Activated CD8-positive, alpha-beta memory T cell treated with anti-CD3 and anti-CD28 coated beads, Interleukin-2, amount 50 U/mL, for 4 hours (primary cell): ENCODE data around the gene GLG1.
"Not testable (repeated sequence)": the region's sequence is repeated elsewhere in the genome, so short reads cannot be mapped to it uniquely, and the experiment has no call there.

Experiments
- DNase-seq: peaks from one replicate; pipeline ENCODE4 v3.0.0-alpha.2; 2020

Gene GLG1

DNA sequence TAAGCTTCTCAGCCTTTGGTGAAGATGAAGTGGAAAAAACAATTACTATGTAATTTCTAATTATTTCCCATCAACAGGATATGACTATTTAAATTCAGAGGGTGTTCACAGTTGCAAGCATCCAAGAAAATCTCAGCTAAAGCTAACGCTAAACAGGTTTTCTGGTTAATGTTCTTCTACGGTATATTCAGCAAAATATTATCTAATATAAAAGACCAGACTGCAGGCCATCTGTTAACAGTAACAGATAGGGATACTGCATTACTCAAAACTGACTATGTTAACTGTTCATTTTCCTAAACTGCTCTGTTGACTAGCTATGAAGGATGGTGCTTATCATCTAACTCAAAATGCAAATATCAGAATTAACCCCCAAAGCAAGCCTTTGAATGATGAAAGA, 32.8 kb downstream of the GLG1 start:
- DNase-seq: no peak

DNA sequence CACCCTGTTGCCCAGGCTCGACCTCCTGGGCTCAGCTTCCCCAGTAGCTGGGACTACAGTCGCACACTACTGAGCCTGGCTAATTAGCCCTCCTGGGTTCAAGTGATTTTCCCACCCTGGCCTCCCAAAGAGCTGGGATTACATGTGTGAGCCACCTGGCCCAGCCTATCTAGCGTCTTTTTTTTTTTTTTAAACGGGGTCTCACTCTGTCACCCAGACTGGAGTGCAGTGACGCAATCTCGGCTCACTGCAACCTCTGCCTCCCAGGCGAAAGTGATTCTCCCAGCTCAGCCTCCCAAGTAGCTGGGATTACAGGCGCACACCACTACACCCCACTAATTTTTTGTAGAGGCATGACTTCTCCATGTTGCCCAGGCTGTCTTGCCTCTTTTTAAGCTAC, 33.3 kb downstream of the GLG1 start:
- no peak for DNase-seq

- no peak for DNase-seq
Observed at GRCh38 chr16:74570412-74571301, 36.3 kb downstream of the GLG1 start.

GRCh38 chr16:74568961-74569631, 37.8 kb downstream of the GLG1 start:
- DNase-seq: no peak

GRCh38 chr16:74567901-74568300, 39.0 kb downstream of the GLG1 start:
- no peak for DNase-seq

DNA sequence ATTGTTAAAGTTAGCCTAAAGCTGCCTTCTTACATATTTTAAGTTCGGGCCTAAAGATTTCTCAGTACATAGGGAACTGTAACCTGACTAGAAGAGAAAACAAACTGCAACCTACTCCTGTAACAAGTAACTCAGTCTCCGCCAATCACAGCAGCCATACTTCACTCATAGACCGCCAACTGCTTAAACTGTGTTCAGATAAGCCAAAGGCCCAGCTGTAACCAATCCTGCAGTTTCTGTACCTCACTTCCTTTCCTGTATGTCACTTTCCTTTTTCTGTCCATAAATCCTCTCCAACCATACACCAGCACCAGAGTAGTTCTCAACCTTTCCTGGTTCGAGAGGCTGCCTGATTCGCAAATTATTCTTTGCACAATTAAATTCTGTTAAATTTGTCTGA, 41.5 kb downstream of the GLG1 start:
- no peak for DNase-seq

DNA sequence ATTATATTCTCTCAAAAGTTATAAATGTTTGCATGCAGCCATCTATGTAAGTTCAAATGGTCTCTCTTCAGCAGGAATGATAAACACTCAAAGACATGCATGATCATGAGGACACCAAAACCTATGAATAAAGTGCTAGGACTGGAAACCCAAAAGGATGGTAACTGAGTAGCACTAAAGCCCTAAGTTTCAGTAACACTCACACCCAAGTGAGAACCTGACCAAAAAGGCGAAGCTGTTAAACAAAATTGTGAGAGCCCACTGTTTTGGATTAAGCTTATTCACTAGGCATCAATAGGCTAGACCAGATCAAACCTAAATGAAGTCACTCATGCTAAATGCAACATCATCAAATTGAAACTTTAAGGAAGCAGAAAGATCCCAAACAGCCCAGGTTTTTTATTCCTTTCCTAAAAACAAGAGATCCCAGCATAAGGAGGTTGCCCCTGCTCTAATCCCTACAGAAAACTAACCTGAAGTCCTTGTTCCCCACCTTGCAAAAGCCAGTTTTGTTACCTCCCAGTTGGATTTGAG, 42.4 kb downstream of the GLG1 start:
- DNase-seq: no peak

DNA sequence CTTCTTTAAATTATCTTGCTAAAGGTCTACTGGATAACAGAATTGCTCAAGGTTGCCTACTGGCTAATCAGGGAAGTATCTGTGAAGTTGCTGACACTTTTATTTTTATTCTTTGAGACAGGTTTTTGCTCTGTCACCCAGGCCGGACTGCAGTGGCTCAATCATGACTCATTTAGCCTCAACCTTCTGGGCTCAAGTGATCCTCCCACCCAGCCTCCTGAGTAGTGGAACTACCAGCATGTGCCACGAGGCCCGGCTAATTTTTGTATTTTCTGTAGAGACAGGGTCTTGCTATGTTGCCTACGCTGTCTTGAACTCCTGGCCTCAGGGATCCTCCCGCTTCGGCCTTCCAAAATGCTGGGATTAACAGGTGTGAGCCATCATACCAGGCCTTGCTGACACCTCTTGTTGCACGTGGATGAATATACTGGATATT, 43.1 kb downstream of the GLG1 start:
- peak; percentile 30 for DNase-seq

GRCh38 chr16:74562117-74562516, 44.8 kb downstream of the GLG1 start:
- no peak for DNase-seq

DNA sequence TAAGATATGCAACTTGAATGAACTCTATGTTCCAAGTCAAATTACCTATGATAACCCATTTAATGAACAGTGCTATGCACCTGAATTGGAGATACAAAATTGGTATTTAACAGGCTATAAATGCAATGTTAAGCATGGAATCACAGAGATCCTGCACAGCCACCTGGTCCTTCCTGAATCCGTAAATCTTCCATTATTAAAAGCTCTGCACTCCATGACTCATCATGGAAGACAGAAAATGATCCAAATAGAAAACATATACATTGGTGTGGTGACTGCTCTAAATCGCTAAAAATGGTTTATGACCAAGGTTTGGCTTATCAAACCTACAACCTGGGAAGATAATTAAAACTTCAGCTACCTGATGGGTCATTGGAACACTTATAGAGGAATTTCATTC, 45.3 kb downstream of the GLG1 start:
- no peak for DNase-seq

GRCh38 chr16:74560912-74561311, 46.0 kb downstream of the GLG1 start:
- no peak for DNase-seq

GRCh38 chr16:74558873-74559272, 48.0 kb downstream of the GLG1 start:
- DNase-seq: no peak

GRCh38 chr16:74557275-74557674, 49.6 kb downstream of the GLG1 start:
- no peak for DNase-seq

DNA sequence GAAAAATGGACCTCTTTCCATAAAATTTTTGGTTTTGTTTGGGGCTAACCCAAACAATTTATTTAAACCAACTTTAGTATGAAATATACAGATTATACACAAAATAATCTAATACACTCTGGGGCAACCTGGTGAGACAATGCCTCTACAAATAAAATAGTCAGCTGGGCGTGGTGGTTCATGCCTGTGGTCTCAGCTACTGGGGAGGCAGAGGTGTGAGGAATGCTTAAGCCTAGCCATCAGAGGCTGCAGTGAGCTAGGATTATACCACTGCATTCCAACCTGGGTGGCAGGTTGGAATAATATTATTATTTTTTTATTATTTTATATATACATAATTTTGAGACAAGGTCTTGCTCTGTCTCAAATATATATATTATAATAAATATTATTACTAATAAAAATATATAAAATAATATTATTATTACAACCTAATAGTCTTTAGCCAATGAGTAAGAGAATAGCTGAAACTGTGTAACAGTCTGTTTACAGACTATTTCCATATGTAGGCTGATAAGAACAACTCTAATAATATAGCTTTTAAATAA, 50.5 kb downstream of the GLG1 start:
- no peak for DNase-seq

- DNase-seq: not testable (repeated sequence)
Observed at GRCh38 chr16:74552357-74552756, 54.6 kb downstream of the GLG1 start.

- not testable (repeated sequence) for DNase-seq
Observed at GRCh38 chr16:74550227-74551019, 56.5 kb downstream of the GLG1 start.

GRCh38 chr16:74546112-74546511, 60.8 kb downstream of the GLG1 start:
- DNase-seq: not testable (repeated sequence)

- not testable (repeated sequence) for DNase-seq
Observed at GRCh38 chr16:74542911-74543578, 63.9 kb downstream of the GLG1 start.

GRCh38 chr16:74540663-74541062, 66.3 kb downstream of the GLG1 start:
- DNase-seq: not testable (repeated sequence)

DNA sequence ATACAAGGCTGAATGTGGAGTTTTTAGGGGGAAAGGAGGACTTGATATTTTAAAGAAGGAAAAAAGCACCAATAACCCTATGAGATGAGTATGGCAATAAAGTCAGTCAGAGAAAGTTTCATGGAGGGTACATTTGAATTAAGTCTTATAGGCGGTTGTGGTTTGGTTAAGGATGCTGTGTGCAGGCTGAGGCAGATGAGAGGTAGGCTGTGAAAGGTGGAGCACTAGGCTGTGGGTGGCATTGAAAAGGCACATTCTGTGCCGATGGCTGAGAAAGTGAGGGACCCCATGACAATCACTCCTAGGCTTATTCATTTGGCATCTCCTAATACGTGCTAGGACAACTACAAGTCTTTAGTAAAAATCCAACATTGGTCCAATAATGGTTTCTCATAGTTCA, 68.1 kb downstream of the GLG1 start:
- not testable (repeated sequence) for DNase-seq

GRCh38 chr16:74537746-74538145, 69.2 kb downstream of the GLG1 start:
- not testable (repeated sequence) for DNase-seq

GRCh38 chr16:74534650-74535049, 72.3 kb downstream of the GLG1 start:
- DNase-seq: not testable (repeated sequence)
